Measurements from ENCODE around the gene CST3.

DNA sequence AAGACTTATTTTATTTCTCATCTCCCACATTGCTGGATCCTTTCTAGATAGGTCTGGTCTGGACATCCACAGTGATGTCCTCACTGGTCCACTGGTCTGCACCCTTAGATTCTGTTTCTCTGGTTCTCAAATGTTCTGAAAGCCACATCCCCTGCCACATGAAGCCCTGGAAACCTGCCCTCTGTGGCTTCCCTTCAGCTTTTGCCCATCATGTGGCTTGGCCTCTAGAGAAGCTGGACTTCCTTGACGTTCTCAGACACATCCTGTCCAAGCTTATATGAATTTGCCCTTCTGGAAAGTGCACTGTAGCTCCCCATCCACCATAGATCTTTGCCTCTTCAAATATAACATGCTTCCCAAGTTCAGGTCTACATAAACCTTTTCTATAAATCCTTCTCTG is 32.6 kb upstream of the CST3 start:
- TF ChIP-seq, protein P1, sequence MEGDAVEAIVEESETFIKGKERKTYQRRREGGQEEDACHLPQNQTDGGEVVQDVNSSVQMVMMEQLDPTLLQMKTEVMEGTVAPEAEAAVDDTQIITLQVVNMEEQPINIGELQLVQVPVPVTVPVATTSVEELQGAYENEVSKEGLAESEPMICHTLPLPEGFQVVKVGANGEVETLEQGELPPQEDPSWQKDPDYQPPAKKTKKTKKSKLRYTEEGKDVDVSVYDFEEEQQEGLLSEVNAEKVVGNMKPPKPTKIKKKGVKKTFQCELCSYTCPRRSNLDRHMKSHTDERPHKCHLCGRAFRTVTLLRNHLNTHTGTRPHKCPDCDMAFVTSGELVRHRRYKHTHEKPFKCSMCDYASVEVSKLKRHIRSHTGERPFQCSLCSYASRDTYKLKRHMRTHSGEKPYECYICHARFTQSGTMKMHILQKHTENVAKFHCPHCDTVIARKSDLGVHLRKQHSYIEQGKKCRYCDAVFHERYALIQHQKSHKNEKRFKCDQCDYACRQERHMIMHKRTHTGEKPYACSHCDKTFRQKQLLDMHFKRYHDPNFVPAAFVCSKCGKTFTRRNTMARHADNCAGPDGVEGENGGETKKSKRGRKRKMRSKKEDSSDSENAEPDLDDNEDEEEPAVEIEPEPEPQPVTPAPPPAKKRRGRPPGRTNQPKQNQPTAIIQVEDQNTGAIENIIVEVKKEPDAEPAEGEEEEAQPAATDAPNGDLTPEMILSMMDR (IDR thresholded peaks at IDR 0.05; ENCODE audit: poor library complexity): no peak
- TF ChIP-seq EZH2phosphoT487 (IDR thresholded peaks at IDR 0.05; ENCODE audit: low read depth, severe bottlenecking, unreplicated experiment) (no peak), EZH2 (IDR thresholded peaks at IDR 0.05; ENCODE audit: borderline replicate concordance) (no peak)
